Measurements from ENCODE around the gene OAF.

- no peak for TF ChIP-seq ZNF274 (IDR thresholded peaks at IDR 0.05; ENCODE audit: low read depth, low read length)
- no peak for TF ChIP-seq YY1 (IDR thresholded peaks at IDR 0.05; ENCODE audit: insufficient read depth, insufficient read length)
- no peak for TF ChIP-seq SUZ12 (IDR thresholded peaks at IDR 0.05; ENCODE audit: extremely low read depth, insufficient read depth, insufficient read length)
Measured at GRCh38 chr11:120168960-120169681, 41.7 kb upstream of the OAF start.
